HepG2 (cell line): ENCODE measurements around the gene P2RX5. TPM values are rescaled to one million over a fixed set of nuclear protein-coding genes. Genes with fewer than 3 reads are reported as not detected.

Experiments used
- AGO2 ChIP-seq: fragments of 200-400 bp; formaldehyde crosslinking; optimal IDR thresholded peaks from 2 replicates; pipeline ENCODE3; 2017; ENCODE audit warnings: mild to moderate bottlenecking, low read depth, low read length, moderate library complexity
- BORCS8-MEF2B ChIP-seq: sonication (generic); formaldehyde crosslinking; IDR thresholded peaks from 2 replicates; pipeline ENCODE4 v1.8.0; 2022; ENCODE audit warnings: mild to moderate bottlenecking, missing genetic modification reagents
- BRD4 ChIP-seq: sonication (generic); formaldehyde crosslinking; IDR thresholded peaks from 2 replicates; pipeline ENCODE4 v1.4.0; 2020; ENCODE audit warnings: missing genetic modification reagents
- EEA1 ChIP-seq: sonication (generic); formaldehyde crosslinking; IDR thresholded peaks from 2 replicates; pipeline ENCODE4 v1.5.1; 2020; ENCODE audit warnings: mild to moderate bottlenecking, missing genetic modification reagents, borderline replicate concordance
- FOXP4 ChIP-seq: sonication (generic); formaldehyde crosslinking; IDR thresholded peaks from 2 replicates; pipeline ENCODE4 v1.4.0; 2020; ENCODE audit warnings: missing genetic modification reagents
- HCFC1 ChIP-seq: fragments of 150-350 bp; IDR thresholded peaks from 2 replicates; pipeline ENCODE4 v1.6.1; 2014; ENCODE audit warnings: low read depth, low read length
- HNF1B ChIP-seq: sonication (generic); formaldehyde crosslinking; IDR thresholded peaks from 2 replicates; pipeline ENCODE4 v1.5.1; 2020; ENCODE audit warnings: mild to moderate bottlenecking, moderate library complexity, missing genetic modification reagents
- MIER2 ChIP-seq: IDR thresholded peaks from 2 replicates; pipeline ENCODE4 v1.6.1; 2016; ENCODE audit warnings: missing biosample characterization, missing genetic modification reagents
- MTA1 ChIP-seq: sonication (generic); formaldehyde crosslinking; IDR thresholded peaks from 2 replicates; pipeline ENCODE4 v1.4.0; 2020; ENCODE audit warnings: missing genetic modification reagents, mild to moderate bottlenecking, borderline replicate concordance
- SRY ChIP-seq: sonication (generic); formaldehyde crosslinking; IDR thresholded peaks from 2 replicates; pipeline ENCODE4 v1.8.0; 2022; ENCODE audit warnings: mild to moderate bottlenecking, missing genetic modification reagents
- THAP8 ChIP-seq: sonication (generic); formaldehyde crosslinking; IDR thresholded peaks from 2 replicates; pipeline ENCODE4 v1.5.1; 2020; ENCODE audit warnings: missing genetic modification reagents, mild to moderate bottlenecking, borderline replicate concordance
- ZC3H13 ChIP-seq: sonication (generic); formaldehyde crosslinking; IDR thresholded peaks from 2 replicates; pipeline ENCODE4 v1.8.1; 2023; ENCODE audit warnings: mild to moderate bottlenecking, missing genetic modification reagents, moderate library complexity
- ZFY ChIP-seq: sonication (generic); formaldehyde crosslinking; IDR thresholded peaks from 2 replicates; pipeline ENCODE4 v1.4.0; 2020; ENCODE audit warnings: missing genetic modification reagents
- ZNF329 ChIP-seq: sonication (generic); formaldehyde crosslinking; IDR thresholded peaks from 2 replicates; pipeline ENCODE4 v1.9.0; 2021; ENCODE audit warnings: low read depth, mild to moderate bottlenecking, missing genetic modification reagents
- ZNF354B ChIP-seq: sonication (generic); formaldehyde crosslinking; IDR thresholded peaks from 2 replicates; pipeline ENCODE4 v1.8.0; 2022; ENCODE audit warnings: mild to moderate bottlenecking, missing genetic modification reagents
- ZNF362 ChIP-seq: sonication (generic); formaldehyde crosslinking; IDR thresholded peaks from 2 replicates; pipeline ENCODE4 v1.4.0; 2020; ENCODE audit warnings: missing genetic modification reagents, mild to moderate bottlenecking, borderline replicate concordance
- ZNF788 ChIP-seq: sonication (generic); formaldehyde crosslinking; IDR thresholded peaks from 2 replicates; pipeline ENCODE4 v1.5.0; 2020; ENCODE audit warnings: mild to moderate bottlenecking, missing genetic modification reagents, borderline replicate concordance
- ZSCAN21 ChIP-seq: sonication (generic); formaldehyde crosslinking; IDR thresholded peaks from 2 replicates; pipeline ENCODE4 v1.8.0; 2022; ENCODE audit warnings: mild to moderate bottlenecking, missing genetic modification reagents, moderate library complexity, borderline replicate concordance
- ZSCAN9 ChIP-seq: IDR thresholded peaks from 2 replicates; pipeline ENCODE4 v1.6.1; 2016; ENCODE audit warnings: borderline replicate concordance
- polyA plus RNA-seq, 8 experiments: library from polyadenylated mRNA; depleted of rRNA in 3 of 8; stranded (reverse) in 7 of 8; unstranded in 1 of 8; fragments of >200 nt; fragmentation: Illumina TruSeq in 4 of 8; extraction: Trizol in 4 of 8; gene quantifications; 2 replicates each; pipeline versions ENCODE4 v1.2.1 to v1.2.3, GENCODE V29; 2011 to 2016; ENCODE audit warnings: low read depth in 4 of 8, missing spikeins in 1 of 8, mixed read lengths in 1 of 8; ENCODE audit not compliant: insufficient read depth in 1 of 8
- total RNA-seq, 5 experiments: library from RNA; depleted of rRNA; stranded (reverse); fragments of >200 nt; fragmentation: Illumina TruSeq; extraction: Trizol; gene quantifications; 2 replicates each; pipeline ENCODE4 v1.2.3, GENCODE V29; 2016; ENCODE audit warnings: low read depth in 1 of 5
- TF ChIP-seq, protein P1 (sequence below): sonication (generic); formaldehyde crosslinking; IDR thresholded peaks from 2 replicates; pipeline ENCODE4 v1.4.0; 2020; ENCODE audit warnings: mild to moderate bottlenecking, missing genetic modification reagents
- TF ChIP-seq, protein P2 (sequence below): sonication (generic); formaldehyde crosslinking; IDR thresholded peaks from 2 replicates; pipeline ENCODE4 v1.4.0; 2020; ENCODE audit warnings: mild to moderate bottlenecking, missing genetic modification reagents

The P2RX5 gene
- total and polyA plus RNA-seq, 2 of the 13 experiments (the other 11 are each of a cell fraction or from before 2014, with no cell fraction given), result 0.95 to 1.7 TPM

DNA sequence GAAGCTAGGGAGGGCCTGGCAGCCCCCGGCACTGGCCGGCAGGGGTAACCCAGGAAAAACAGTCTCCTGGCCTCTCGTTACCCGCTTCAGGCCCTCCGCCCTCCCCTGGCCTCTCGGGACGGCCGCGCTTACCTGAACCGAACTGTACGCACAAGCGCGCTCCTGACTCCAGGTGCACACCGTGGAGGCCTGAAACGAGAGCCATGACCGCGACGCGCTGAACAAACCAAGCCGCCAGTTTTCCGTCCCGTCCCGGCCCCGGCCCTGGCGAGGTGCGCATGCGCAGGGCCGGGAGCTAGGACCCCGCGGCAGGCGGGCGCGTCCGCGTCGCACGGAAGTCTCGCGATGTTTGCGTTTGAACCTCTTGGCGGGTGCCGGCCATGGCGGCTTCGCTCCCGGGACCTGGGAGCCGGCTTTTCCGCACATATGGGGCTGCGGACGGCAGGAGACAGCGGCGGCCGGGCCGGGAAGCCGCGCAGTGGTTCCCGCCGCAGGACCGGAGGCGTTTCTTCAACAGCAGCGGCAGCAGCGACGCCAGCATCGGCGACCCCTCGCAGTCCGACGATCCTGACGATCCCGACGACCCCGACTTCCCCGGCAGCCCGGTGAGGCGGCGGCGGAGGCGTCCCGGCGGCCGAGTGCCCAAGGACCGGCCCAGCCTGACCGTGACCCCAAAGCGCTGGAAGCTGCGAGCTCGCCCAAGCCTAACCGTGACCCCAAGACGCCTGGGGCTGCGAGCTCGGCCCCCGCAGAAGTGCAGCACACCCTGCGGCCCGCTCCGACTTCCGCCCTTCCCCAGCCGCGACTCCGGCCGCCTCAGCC is 27.8 kb upstream of the P2RX5 start, which contains the start of gene HASPIN (continued):
- TF ChIP-seq HNF1B (peak; percentile 81), ZNF354B (CRISPR knock-in tag) (0 out of 2 replicates have a peak, but pooled peaks have one; percentile 75), SRY (peak; percentile 89), ZSCAN9 (CRISPR knock-in tag) (peak; percentile 73; the same call in 1 of the 2 replicates), BORCS8-MEF2B (CRISPR knock-in tag) (peak; percentile 94), ZNF788 (peak; percentile 82; the same call in 1 of the 2 replicates), HCFC1 (peak; percentile 53), ZFY (peak; percentile 98), FOXP4 (CRISPR knock-in tag) (peak; percentile 50; the same call in 1 of the 2 replicates), ZSCAN21 (CRISPR knock-in tag) (peak; percentile 88; the same call in 1 of the 2 replicates), MTA1 (CRISPR knock-in tag) (peak; percentile 71), ZNF329 (CRISPR knock-in tag) (no peak), BRD4 (CRISPR knock-in tag) (peak; percentile 82), ZC3H13 (CRISPR knock-in tag) (peak; percentile 89; the same call in 1 of the 2 replicates), MIER2 (peak; percentile 72; the same call in 1 of the 2 replicates), ZNF362 (no peak), THAP8 (no peak; the same call in 1 of the 2 replicates), AGO2 (peak; percentile 77), EEA1 (CRISPR knock-in tag) (no peak)
- TF ChIP-seq, protein P1, sequence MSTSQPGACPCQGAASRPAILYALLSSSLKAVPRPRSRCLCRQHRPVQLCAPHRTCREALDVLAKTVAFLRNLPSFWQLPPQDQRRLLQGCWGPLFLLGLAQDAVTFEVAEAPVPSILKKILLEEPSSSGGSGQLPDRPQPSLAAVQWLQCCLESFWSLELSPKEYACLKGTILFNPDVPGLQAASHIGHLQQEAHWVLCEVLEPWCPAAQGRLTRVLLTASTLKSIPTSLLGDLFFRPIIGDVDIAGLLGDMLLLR, result peak; percentile 75; the same call in 1 of the 2 replicates
- TF ChIP-seq, protein P2, sequence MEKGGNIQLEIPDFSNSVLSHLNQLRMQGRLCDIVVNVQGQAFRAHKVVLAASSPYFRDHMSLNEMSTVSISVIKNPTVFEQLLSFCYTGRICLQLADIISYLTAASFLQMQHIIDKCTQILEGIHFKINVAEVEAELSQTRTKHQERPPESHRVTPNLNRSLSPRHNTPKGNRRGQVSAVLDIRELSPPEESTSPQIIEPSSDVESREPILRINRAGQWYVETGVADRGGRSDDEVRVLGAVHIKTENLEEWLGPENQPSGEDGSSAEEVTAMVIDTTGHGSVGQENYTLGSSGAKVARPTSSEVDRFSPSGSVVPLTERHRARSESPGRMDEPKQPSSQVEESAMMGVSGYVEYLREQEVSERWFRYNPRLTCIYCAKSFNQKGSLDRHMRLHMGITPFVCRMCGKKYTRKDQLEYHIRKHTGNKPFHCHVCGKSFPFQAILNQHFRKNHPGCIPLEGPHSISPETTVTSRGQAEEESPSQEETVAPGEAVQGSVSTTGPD, result no peak
